Activated CD8-positive, alpha-beta T cell treated with anti-CD3 and anti-CD28 coated beads for 36 hours (primary cell): ENCODE results near the gene LRRC55. TPM values are rescaled to one million over a fixed set of nuclear protein-coding genes. Genes with fewer than 3 reads are reported as not detected.
"Not testable (repeated sequence)": the region's sequence is repeated elsewhere in the genome, so short reads cannot be mapped to it uniquely, and the experiment has no call there.

Experiments
- ATAC-seq: fragments of 200-7000 bp; cut with Tn5 transposase; one replicate; pipeline ENCODE4 v1.10.0; 2021; ENCODE audit warnings: mild to moderate bottlenecking, moderate library complexity
- CTCF ChIA-PET: fragments of 350-600 bp; sonication (Branson Sonifier 250); formaldehyde crosslinking; loops from one replicate; lab custom pipeline; 2021; ENCODE audit warnings: antibody characterized with exemption; lab: Charles Lee
- POLR2A ChIA-PET: fragments of 350-600 bp; sonication (Branson Sonifier 250); formaldehyde crosslinking; loops from one replicate; lab custom pipeline; 2021; ENCODE audit warnings: antibody characterized with exemption; lab: Charles Lee
- DNase-seq: peaks from one replicate; pipeline ENCODE4 v3.0.0-alpha.2; 2020
- H3K27ac Mint-ChIP-seq: one replicate; pipeline ENCODE4 v1.8.0; 2021; ENCODE audit warnings: mild to moderate bottlenecking, mixed read lengths
- H3K27me3 Mint-ChIP-seq: one replicate; pipeline ENCODE4 v1.8.0; 2021; ENCODE audit warnings: mixed read lengths
- H3K36me3 Mint-ChIP-seq: one replicate; pipeline ENCODE4 v1.8.0; 2021; ENCODE audit warnings: low read depth, mixed read lengths
- H3K4me1 Mint-ChIP-seq: one replicate; pipeline ENCODE4 v1.8.0; 2021; ENCODE audit warnings: low read depth, mixed read lengths
- H3K4me3 Mint-ChIP-seq: one replicate; pipeline ENCODE4 v1.8.0; 2021; ENCODE audit warnings: mild to moderate bottlenecking, moderate library complexity, mixed read lengths
- H3K9me3 Mint-ChIP-seq: one replicate; pipeline ENCODE4 v1.8.0; 2021; ENCODE audit warnings: mixed read lengths
- intact Hi-C: fragments of 100-400 bp; cut with micrococcal nuclease; formaldehyde crosslinking; loops from one replicate; pipeline ENCODE4 v1.10.0; 2022
- total RNA-seq, 2 experiments: library from RNA; stranded (reverse); gene quantifications; one replicate each; pipeline ENCODE4 v1.2.3, GENCODE V29; 2021
- TF ChIP-seq, protein P1 (sequence below): fragments of 200-600 bp; IDR thresholded peaks from one replicate; pipeline ENCODE4 v1.8.0; 2022; ENCODE audit warnings: antibody characterized with exemption, mild to moderate bottlenecking

The LRRC55 gene
- total RNA-seq, 2 experiments from 2014 or later, result not detected

DNA sequence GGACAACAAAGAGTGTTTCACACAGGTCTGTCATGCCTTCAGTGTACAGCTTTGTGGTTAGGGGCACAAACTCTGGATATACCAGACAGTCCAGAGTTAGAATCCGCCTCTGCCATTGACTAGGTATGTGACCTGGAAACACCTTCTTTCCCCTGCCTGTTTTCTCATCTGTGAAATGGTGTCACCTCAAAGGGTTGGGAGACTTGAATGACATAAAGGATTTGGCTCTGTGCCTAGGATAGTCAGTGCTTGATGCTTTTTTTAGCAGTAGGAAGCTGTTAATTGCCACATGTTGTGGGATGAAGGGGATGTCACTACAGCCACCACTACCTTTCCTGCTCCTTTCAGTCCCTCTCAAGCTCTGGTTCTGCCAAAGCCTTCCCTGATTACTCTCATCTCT is 17.4 kb upstream of the LRRC55 start:
- ATAC-seq (no peak), DNase-seq (no peak)
- Mint-ChIP-seq H3K4me1 (no peaks in the 10 kb centered on the region), H3K36me3 (no peaks in the 10 kb centered on the region), H3K9me3 (no peaks in the 10 kb centered on the region), H3K4me3 (no peak overlapping the region), H3K27me3 (peaks cover 16% of the 10 kb centered on the region), H3K27ac (no peak overlapping the region)
- POLR2A ChIA-PET, result no interaction called here
- CTCF ChIA-PET, result interaction anchor here (0.7 to 2.3 kb wide), 2 partner anchors 85 to 266 kb away, joined by 3 to 7 read pairs; no protein-coding TSS in a partner anchor
- intact Hi-C loops, result no loop called here
- TF ChIP-seq, protein P1, sequence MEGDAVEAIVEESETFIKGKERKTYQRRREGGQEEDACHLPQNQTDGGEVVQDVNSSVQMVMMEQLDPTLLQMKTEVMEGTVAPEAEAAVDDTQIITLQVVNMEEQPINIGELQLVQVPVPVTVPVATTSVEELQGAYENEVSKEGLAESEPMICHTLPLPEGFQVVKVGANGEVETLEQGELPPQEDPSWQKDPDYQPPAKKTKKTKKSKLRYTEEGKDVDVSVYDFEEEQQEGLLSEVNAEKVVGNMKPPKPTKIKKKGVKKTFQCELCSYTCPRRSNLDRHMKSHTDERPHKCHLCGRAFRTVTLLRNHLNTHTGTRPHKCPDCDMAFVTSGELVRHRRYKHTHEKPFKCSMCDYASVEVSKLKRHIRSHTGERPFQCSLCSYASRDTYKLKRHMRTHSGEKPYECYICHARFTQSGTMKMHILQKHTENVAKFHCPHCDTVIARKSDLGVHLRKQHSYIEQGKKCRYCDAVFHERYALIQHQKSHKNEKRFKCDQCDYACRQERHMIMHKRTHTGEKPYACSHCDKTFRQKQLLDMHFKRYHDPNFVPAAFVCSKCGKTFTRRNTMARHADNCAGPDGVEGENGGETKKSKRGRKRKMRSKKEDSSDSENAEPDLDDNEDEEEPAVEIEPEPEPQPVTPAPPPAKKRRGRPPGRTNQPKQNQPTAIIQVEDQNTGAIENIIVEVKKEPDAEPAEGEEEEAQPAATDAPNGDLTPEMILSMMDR, result no peak

DNA sequence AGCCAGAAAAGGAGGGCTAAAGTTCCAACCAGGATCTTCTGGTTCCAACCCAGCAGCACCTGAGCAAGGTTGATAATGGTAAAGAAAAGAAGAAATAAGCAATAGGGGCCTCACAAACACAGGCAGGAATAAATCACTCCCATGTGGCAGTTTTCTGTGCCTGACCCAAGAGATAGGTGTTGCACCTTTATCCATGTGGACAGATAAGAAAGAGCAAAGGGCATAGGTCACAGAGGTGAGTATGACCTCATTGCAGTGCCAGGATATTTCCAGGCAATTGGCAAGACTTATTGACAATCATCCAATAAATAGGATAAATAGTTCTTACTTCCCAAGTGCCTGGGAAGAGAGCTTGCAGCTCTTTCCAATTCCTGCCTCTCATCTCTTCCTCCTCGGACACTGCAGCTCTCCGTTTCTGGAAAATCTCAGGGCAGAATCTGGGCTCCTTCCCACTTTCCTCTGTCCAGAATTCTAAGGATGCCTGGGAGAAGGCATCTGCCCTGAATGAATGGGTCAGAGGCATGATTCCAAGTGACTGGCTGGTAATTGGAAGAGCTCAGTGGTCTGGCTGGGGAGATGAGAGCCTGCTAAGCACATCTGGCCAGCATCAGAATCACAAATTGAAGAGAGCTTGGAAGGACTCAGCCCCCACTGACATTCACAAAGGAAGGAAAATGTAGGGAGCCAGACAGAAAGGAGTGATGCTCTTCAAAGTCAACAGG is 14.5 kb upstream of the LRRC55 start:
- no peaks in the 10 kb centered on the region for H3K9me3 Mint-ChIP-seq
- intact Hi-C loops, result no loop called here
- no peaks in the 10 kb centered on the region for H3K4me1 Mint-ChIP-seq
- ChIA-PET POLR2A (no interaction called here), CTCF (no interaction called here)
- no peak overlapping the region for H3K4me3 Mint-ChIP-seq
- no peaks in the 10 kb centered on the region for H3K36me3 Mint-ChIP-seq
- H3K27ac Mint-ChIP-seq, result no peak overlapping the region
- TF ChIP-seq, protein P1, result no peak
- no peak for ATAC-seq
- peaks cover 10% of the 10 kb centered on the region for H3K27me3 Mint-ChIP-seq
- no peak for DNase-seq

DNA sequence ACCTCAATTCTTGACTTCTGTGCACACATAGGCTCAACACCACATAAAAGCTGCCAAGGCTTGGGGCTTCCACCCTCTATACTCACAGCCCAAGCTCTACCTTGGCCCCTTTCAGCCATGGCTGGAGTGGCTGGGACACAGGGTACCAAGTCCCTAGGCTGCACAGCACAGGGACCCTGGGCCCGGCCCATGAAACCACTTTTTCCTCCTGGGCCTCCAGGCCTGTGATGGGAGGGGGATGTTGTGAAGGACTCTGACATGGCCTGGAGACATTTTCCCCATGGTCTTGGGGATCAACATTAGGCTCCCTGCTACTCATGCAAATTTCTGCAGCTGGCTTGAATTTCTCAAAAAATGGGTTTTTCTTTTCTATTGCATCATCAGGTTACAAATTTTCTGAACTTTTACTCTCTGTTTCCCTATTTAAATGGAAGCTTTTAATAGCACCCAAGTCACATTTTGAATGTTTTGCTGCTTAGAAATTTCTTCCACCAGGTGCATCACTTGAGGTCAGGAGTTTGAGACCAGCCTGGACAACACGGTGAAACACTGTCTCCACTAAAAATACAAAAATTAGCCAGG is 11.9 kb upstream of the LRRC55 start:
- H3K4me3 Mint-ChIP-seq, ATAC-seq, intact Hi-C loops, H3K36me3 Mint-ChIP-seq, H3K27ac Mint-ChIP-seq, DNase-seq, H3K4me1 Mint-ChIP-seq, H3K9me3 Mint-ChIP-seq, H3K27me3 Mint-ChIP-seq, POLR2A ChIA-PET: not testable (repeated sequence)
- CTCF ChIA-PET, result interaction anchor here (2.5 kb wide), 1 partner anchor 80 kb away, joined by 5 read pairs; no protein-coding TSS in a partner anchor

DNA sequence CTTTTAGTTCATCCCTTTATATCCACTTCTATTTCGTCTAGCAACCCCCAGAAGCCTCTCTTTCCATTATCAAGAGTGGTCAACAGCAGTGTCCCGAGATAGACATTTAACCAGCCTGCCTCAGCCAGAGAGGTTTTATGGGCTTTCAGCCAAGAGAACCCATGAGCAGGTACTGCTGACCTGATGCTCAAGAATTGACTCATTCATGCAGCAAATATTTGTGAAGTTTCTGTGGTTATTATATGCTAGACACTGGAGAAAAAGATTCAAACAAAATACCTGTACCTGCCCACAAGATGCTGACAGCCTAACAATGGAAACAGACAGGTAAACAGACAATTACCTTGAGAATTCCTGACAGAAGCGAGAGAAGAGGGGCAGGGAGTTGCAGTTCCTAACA is 9.7 kb upstream of the LRRC55 start:
- Mint-ChIP-seq H3K9me3 (no peaks in the 10 kb centered on the region), H3K4me1 (no peaks in the 10 kb centered on the region), H3K4me3 (no peak overlapping the region), H3K27me3 (peaks cover 9% of the 10 kb centered on the region), H3K27ac (no peak overlapping the region), H3K36me3 (no peaks in the 10 kb centered on the region)
- TF ChIP-seq, protein P1, result no peak
- no peak for ATAC-seq
- DNase-seq, result no peak
- POLR2A ChIA-PET, result no interaction called here
- intact Hi-C loops, result no loop called here
- CTCF ChIA-PET, result no interaction called here

DNA sequence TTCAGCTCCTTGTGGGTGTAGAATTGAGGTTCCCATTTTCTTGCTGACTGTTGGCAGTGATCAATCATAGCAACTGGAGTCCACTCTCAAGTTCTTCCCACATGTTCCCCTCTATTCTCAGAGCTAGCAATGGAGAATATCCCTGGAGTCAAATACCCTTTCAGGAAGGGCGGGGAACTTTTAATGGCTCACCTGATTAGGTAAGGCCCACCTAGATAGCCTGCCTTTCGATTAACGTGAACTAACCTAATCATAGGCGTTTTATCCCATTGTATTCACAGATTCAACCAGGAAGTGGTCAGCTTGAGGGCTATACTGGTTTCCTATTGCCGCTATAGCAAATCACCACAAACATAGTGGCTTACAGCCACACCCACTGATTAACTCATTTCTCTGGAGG is 7.1 kb upstream of the LRRC55 start:
- H3K27me3 Mint-ChIP-seq, result peaks cover 26% of the 10 kb centered on the region
- TF ChIP-seq, protein P1, result no peak
- H3K27ac Mint-ChIP-seq, result no peak overlapping the region
- CTCF ChIA-PET, result no interaction called here
- H3K9me3 Mint-ChIP-seq, result no peaks in the 10 kb centered on the region
- ATAC-seq (no peak), DNase-seq (no peak)
- POLR2A ChIA-PET, result no interaction called here
- no peaks in the 10 kb centered on the region for H3K4me1 Mint-ChIP-seq
- H3K36me3 Mint-ChIP-seq, result no peaks in the 10 kb centered on the region
- no peak overlapping the region for H3K4me3 Mint-ChIP-seq
- intact Hi-C loops, result no loop called here
